Stimulated activated naive CD4-positive, alpha-beta T cell (primary cell): ENCODE results near the gene SLC22A31.

Experiments used
- DNase-seq, 6 experiments: peaks; one replicate each; lab custom pipeline; 2025; lab: John Stamatoyannopoulos, UW

The SLC22A31 gene

GRCh38 chr16:89149386-89149785 is 51.0 kb downstream of the SLC22A31 start:
- DNase-seq, result no peak

- no peak for DNase-seq
Measured at GRCh38 chr16:89147085-89147817, 53.1 kb downstream of the SLC22A31 start.

DNA sequence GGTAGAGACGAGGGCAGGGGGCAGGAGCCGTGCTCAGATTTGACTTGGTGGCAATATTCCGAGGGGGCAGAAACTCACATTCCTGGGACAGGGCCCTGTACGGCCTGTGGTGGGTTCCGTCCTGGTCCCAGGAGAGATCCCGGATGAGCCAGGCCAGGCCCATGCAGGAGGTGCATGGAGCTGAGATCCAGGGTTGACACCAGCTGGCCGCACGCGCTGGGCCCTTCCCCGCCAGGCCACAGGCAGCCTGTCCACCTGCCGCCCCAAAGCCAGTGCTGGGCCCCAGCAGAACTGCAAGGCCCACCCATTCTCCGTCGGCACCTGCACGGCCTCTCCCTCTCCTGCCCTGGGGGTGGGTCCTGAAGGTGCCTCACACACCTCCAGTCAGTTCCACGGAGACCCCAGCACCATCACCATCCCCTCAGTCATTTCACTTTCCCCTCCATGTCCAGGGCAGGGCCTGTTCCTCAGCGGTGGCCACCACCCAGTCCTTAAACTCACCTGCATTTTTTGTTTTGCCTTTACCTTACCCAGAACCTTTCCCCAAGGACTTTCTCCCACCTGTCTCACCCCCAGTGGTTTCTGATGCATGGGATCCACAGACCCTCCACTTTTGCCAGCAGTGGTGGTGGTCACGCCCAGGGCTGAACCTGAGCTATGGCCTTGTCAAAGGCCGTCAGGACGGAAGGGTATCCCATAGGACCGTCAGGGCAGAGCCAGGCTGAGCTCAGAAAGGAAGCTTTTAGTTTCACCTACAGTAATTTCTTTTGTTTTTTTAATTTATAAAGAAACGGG is 53.9 kb downstream of the SLC22A31 start:
- no peak for DNase-seq
